ENCODE measurements around the gene PPME1.

DNA sequence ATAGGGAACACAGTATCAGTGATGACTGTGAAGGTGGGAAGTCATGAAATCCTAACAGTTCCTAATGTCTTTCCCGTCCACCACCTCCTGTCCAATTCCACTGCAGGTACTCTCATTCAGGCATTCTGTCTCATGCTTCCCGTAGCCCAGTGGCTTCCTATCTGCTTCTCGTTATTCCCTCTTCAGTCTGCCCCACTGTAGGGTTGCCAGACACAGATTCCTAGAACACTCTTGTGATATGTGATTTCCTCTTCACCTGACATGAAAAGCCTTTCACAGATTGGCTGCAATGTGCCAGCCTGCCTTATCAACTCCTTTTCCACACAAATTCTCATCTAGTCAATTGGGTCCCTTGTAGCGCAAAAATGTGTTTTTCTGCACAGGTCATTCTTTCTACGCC lies 49.3 kb upstream of the PPME1 start:
- TF ChIP-seq POLR2A (IDR thresholded peaks at IDR 0.05) = no peak
- TF ChIP-seq CTCF (IDR thresholded peaks at IDR 0.05) = no peak

All from Peyer's patch (tissue), 4 donors.